ENCODE measurements around the gene KATNAL2.
"Not testable (repeated sequence)": the region's sequence is repeated elsewhere in the genome, so short reads cannot be mapped to it uniquely, and the experiment has no call there.

KATNAL2 gene

DNA sequence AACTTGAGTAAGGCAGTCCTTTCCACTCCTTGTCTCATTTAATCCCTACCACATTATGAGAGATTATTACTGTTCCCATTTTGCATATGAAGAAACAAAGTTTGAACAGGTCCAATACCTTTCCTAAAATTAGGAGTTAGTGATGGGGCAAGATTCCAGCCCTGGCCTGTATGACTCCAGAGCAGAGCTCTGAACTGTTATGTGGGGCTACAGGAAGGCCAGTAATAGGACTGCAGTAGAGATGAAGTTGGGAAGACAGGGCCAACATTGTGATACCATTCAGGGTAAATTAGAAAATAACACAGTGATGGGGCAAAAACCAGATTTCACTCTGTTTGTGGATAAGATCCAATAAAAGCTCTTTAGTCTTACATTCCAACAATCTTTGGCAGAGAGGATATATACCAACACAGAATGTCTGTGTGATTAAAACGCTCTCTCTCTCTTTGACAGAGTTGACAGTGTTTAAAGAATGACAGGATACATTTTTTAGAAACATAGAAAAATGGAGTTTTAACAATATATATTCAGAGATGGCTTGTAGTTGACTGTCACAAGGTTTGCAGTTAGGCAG, 22.7 kb downstream of the KATNAL2 start:
- DNase-seq = no peak

DNA sequence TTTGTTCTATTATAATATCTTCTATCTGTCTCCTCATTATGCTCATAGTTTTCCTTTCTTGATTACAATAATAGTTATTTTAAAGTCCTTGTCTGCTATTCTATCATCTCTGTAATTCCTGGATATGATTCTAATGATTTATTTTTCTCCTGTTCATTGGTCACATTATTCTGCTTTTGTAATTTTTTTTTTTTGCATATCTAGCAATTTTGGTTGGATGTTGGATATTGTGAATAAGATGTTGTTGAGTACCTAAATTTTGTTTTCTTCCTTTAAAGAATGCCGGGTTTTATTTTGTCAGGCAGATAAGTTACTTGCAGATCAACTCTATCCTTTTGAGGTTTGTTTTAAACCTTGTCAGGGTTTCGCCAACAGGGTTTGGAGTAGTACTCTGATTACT, 25.2 kb downstream of the KATNAL2 start:
- DNase-seq = no peak

DNA sequence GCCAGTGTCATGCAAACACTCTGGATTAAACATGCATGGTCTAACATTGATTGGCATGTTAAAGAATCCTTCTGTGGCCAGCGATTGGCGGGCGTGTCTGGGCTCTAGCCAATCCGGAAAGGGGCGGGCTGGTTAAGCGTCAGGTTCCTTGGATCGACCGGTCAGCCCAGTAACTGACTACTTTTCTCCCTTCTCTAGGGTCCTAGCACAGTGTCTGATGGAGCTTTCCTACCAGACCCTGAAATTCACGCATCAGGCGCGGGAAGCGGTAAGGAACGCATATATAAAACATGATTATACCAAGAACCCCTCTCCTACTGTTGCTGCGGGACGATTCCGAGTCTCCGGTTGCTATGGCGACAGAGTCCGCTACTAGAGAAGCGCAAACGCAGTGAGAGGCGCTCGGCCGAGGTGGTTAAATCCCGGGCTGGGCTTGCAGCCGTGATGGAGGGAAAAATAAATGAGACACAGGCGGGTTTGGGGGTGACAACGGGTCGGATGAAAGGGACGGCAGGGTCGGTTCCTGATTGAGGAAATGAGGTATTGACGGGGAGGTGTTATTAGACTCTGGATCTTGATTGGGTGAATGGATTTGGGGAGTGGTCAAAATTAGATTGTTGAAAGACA, 29.4 kb downstream of the KATNAL2 start:
- peak in 3 of 4 experiments; percentile 1 to 19 (median 6) for DNase-seq

DNA sequence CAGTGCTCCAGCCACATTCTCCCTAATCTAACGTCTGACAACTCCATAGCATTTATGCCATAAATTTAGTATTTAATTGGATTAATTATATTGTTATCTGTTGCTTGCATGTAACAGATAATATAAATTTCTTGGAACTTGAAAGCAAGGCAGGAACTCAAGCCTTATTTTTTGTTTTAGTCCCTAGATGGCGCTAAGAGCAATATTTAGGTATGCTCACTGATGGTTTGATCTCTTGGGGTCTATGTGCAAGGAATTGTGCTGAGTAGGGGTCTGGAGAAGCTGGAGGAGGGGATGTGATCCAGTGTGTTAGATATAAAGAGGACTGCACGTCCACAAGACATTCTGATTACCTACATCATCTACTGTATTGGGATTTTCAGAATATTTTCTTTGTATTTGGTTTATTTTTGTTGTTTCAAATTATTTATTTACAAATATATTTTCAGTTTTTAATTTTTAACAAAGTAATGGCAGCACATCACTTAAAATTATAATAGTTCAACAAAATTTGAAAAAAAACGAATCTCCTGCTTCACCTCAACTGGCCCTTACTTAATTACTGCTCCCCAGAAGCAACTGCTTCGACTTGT, 32.8 kb downstream of the KATNAL2 start:
- no peak for DNase-seq

DNA sequence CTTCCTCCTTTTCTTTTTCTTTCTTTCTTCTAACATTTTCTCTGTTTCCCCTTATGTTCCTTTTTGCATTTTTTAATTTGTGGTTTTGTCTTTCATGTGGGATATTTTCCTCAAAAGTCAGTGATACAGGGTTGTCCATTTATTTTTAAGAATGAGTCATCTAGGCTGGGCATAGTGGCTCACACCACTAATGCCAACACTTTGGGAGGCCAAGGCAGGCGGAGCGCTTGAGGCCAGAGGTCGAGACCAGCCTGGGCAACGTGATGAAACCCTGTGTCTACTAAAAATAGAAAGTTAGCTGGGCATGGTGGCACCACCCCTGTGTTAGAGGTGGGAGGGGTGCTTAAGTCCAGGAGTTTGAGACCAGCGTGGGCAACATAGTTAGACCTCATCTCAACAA, 35.8 kb downstream of the KATNAL2 start:
- no peak for DNase-seq

DNA sequence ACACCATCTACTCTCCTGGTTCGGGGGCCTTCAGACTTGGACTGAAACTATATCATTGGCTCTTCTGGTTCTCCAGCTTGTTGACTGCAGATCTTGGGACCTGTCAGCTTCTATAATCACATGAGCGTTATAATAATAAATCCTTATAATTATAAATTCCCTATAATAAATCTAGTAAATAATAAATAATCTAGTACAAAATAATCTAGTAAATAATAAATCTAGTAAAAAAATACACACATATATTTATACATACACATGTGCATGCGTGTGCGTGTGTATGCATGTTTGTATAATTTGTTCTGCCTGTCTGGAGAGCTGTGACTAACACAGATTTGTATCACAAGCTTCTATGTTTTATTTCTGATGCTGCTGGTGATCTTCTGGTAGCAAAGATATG, 40.8 kb downstream of the KATNAL2 start:
- no peak for DNase-seq

DNA sequence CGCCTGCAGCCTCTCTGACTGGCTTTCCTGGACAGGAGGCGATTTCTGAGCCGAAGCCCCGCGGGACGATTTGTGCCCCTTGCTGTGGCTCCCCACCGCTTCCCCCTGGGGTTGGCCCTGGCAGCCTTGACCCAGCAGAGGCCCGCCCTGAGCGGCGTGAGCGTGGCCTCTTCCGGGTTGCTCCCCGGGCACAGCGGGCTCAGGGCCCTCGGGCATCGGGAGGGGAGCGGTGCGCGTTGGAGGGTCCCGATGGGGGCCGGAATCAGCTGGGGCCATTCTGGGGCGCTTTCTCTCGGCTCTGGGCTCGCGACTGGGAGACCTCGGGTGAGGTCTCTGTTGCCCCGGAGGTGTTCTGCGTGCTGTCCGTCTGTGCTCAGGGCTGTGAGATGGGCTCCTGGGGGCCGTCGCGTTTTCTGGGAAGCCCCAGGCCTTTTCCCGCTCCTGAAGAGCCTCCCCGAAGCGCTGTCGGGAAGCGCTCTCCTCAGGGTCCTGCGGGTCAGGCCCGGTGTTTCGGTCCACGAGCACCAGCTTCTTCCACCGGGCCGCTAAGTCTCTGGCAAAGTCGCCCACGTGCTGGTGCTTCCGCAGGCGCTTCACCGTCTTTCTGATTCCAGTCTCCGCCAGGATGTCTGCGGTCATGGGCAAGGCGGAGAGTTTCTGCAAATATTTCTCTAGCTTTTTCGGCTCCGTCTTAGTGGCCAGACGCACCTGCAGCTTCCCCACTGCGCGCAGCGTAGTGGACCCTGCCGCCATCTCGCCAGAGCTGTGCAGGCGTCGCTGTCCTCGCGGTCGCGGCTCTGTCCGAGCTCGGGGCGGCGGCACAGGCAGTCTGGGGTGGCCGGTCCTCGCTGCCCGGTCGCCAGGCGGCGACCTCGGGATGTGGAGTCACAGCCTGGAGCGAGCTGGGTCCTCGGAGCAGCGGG, 46.5 kb downstream of the KATNAL2 start:
- DNase-seq = not testable (repeated sequence)

DNA sequence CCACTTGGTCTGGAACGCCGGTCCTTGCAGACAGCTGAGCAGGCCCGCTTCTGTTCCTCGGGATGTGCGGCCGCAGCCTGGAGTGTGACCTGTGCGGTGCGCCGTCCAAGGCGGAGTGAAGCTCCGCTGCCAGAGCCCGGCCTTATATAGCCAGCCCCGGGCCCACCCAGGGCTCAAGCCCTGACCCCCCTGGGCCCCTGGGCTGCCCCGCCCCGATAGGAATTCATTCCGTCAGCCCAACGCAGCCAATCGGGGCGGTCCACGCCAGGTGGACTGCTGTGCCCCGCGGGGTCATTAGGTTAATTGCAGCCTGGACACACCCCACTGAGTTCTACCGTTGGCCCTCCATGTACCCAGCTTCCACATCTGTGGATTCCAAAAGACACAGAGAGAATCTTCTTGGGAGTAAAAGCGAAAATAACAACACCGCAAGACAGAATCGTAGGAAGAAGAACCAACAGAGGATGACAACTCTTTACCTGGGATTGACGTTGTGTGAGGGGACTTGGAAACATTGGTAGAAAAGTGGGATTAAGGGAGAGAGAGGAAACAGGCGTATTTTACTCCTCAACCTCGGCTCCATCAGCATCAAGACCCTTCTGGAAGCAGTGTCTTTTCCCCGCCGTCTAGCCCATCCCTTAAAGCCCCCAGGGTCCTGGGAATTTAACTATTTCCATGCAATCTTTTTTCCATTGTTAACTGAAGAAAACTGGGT, 47.3 kb downstream of the KATNAL2 start:
- not testable (repeated sequence) for DNase-seq

DNA sequence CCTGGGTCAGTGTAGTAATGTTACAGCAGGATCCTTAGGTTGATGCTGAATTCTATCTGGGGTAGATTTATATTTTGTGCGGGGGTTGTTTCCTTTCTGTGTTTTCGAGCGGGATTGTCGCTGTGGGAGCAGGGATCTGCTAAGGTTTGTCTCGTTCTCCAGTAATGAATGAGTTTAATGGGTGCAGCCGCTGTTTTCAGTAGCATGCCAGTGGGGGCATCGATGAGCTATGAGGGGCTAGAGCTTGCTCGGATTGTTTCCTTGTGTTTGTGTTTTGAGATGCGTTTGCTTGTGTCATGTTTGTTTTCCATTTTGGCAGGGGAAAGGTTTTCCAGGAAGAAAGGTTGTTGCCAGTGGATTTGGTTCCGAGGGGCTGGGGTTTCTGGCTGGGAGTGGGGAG, 48.9 kb downstream of the KATNAL2 start:
- not testable (repeated sequence) for DNase-seq

DNA sequence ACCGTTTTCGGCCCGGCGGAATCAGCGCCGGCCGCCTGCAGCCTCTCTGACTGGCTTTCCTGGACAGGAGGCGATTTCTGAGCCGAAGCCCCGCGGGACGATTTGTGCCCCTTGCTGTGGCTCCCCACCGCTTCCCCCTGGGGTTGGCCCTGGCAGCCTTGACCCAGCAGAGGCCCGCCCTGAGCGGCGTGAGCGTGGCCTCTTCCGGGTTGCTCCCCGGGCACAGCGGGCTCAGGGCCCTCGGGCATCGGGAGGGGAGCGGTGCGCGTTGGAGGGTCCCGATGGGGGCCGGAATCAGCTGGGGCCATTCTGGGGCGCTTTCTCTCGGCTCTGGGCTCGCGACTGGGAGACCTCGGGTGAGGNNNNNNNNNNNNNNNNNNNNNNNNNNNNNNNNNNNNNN, 52.1 kb downstream of the KATNAL2 start:
- DNase-seq = not testable (repeated sequence)

DNA sequence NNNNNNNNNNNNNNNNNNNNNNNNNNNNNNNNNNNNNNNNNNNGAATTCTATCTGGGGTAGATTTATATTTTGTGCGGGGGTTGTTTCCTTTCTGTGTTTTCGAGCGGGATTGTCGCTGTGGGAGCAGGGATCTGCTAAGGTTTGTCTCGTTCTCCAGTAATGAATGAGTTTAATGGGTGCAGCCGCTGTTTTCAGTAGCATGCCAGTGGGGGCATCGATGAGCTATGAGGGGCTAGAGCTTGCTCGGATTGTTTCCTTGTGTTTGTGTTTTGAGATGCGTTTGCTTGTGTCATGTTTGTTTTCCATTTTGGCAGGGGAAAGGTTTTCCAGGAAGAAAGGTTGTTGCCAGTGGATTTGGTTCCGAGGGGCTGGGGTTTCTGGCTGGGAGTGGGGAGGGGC, 102.5 kb downstream of the KATNAL2 start:
- DNase-seq = not testable (repeated sequence)

DNA sequence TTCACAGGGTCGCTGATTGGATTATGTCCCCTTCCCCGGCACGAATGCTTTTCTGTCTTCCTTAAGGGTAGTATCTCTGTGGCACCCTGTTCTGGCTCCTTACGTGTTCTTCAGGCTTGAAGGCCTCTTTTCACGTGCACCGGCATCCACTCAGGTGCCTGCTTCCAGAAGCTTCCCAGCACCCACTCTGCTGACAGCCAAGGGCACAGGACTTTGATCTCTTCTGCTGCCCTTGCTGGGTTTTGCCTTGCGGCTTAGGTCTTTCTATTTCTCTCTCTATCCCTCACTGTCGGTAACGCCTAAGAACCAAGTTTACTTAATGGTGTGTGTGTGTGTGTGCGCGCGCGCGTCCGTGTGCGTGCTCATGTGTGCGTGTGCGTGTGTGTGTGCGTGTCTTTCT, 103.4 kb downstream of the KATNAL2 start:
- not testable (repeated sequence) for DNase-seq

DNA sequence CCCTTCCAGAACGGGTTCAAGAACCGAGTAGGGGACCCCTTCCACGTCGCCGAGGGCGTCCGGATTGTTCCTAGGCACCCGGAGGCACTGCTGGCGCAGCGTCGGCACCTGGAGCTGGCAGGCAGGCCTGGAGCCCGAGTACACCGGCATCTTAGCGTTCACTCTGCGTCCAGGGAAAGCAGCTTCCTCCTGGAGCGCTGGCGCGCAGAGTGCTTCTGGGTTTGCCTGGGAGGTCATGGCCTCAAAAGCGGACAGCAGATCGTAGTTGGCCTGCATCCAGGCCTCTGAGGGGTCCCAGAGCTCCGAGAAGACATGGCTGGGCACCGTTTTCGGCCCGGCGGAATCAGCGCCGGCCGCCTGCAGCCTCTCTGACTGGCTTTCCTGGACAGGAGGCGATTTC, 105.4 kb downstream of the KATNAL2 start:
- not testable (repeated sequence) for DNase-seq

DNA sequence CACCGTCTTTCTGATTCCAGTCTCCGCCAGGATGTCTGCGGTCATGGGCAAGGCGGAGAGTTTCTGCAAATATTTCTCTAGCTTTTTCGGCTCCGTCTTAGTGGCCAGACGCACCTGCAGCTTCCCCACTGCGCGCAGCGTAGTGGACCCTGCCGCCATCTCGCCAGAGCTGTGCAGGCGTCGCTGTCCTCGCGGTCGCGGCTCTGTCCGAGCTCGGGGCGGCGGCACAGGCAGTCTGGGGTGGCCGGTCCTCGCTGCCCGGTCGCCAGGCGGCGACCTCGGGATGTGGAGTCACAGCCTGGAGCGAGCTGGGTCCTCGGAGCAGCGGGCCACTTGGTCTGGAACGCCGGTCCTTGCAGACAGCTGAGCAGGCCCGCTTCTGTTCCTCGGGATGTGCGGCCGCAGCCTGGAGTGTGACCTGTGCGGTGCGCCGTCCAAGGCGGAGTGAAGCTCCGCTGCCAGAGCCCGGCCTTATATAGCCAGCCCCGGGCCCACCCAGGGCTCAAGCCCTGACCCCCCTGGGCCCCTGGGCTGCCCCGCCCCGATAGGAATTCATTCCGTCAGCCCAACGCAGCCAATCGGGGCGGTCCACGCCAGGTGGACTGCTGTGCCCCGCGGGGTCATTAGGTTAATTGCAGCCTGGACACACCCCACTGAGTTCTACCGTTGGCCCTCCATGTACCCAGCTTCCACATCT, 106.5 kb downstream of the KATNAL2 start:
- not testable (repeated sequence) for DNase-seq

DNA sequence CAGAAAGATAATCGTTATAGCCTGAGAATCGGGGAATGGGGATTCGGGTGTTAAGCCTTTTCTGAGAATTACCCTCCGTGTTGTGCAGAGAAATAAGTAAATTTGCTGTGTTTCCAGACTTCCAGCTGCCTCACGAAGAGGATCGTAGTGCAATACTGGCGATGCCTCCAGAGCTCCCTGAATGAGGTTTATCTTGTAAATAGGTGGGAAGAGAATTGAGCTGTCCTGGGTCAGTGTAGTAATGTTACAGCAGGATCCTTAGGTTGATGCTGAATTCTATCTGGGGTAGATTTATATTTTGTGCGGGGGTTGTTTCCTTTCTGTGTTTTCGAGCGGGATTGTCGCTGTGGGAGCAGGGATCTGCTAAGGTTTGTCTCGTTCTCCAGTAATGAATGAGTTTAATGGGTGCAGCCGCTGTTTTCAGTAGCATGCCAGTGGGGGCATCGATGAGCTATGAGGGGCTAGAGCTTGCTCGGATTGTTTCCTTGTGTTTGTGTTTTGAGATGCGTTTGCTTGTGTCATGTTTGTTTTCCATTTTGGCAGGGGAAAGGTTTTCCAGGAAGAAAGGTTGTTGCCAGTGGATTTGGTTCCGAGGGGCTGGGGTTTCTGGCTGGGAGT, 108.3 kb downstream of the KATNAL2 start:
- DNase-seq = not testable (repeated sequence)

DNA sequence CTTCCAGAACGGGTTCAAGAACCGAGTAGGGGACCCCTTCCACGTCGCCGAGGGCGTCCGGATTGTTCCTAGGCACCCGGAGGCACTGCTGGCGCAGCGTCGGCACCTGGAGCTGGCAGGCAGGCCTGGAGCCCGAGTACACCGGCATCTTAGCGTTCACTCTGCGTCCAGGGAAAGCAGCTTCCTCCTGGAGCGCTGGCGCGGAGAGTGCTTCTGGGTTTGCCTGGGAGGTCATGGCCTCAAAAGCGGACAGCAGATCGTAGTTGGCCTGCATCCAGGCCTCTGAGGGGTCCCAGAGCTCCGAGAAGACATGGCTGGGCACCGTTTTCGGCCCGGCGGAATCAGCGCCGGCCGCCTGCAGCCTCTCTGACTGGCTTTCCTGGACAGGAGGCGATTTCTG, 111.3 kb downstream of the KATNAL2 start:
- DNase-seq = not testable (repeated sequence)

DNA sequence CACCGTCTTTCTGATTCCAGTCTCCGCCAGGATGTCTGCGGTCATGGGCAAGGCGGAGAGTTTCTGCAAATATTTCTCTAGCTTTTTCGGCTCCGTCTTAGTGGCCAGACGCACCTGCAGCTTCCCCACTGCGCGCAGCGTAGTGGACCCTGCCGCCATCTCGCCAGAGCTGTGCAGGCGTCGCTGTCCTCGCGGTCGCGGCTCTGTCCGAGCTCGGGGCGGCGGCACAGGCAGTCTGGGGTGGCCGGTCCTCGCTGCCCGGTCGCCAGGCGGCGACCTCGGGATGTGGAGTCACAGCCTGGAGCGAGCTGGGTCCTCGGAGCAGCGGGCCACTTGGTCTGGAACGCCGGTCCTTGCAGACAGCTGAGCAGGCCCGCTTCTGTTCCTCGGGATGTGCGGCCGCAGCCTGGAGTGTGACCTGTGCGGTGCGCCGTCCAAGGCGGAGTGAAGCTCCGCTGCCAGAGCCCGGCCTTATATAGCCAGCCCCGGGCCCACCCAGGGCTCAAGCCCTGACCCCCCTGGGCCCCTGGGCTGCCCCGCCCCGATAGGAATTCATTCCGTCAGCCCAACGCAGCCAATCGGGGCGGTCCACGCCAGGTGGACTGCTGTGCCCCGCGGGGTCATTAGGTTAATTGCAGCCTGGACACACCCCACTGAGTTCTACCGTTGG, 112.4 kb downstream of the KATNAL2 start:
- not testable (repeated sequence) for DNase-seq

DNA sequence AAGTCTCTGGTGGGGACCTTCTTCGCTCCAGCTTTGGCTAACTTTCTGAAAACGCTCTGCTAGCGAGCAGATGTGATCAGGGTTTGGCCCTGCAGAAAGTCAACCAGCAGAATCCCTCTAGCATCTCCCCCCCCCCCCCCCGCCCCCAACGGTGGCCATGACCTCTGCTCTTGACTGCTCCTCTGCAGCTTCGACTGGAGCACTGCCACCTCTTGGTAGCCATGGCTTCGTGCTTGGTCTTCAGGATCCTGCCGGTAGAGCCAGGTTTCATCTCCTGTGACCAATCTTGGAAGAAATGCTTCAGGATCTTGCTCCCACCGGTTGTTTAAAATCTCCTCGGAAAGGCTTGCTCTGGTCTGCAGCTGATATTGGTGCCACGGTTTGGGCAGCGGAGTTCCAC, 113.5 kb downstream of the KATNAL2 start:
- not testable (repeated sequence) for DNase-seq

DNA sequence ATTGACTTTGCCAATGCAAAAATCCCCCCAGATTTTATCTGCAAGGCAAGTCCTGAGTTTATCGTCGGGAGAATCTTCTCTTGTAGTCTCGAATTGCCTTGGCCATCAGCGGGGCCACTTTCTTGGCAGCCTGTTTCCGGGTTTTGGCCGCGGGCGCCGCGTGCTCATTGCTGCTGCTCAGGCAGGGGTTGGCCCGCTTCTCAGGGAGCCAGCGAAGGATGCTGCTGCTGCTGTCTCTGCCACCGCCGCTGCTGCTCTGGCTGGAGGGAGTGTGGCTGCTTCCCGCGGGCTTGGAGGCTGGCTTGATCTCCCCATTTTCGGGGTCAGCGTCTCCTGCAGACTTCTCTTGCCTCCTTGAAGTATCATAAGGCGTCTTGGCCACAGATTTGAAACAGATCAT, 115.5 kb downstream of the KATNAL2 start:
- DNase-seq = no peak

DNA sequence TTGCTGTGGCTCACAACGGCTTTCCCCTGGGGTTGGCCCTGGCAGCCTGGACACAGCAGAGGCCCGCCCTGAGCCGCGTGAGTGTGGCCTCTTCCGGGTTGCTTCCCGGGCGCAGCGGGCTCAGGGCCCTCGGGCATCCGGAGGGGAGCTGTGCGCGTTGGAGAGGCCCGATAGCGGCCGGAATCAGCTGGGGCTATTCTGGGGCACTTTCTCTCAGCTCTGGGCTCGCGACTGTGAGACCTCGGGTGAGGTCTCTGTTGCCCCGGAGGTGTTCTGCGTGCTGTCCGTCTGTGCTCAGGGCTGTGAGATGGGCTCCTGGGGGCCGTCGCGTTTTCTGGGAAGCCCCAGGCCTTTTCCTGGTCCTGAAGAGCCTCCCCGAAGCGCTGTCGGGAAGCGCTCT, 117.2 kb downstream of the KATNAL2 start:
- DNase-seq = not testable (repeated sequence)

DNA sequence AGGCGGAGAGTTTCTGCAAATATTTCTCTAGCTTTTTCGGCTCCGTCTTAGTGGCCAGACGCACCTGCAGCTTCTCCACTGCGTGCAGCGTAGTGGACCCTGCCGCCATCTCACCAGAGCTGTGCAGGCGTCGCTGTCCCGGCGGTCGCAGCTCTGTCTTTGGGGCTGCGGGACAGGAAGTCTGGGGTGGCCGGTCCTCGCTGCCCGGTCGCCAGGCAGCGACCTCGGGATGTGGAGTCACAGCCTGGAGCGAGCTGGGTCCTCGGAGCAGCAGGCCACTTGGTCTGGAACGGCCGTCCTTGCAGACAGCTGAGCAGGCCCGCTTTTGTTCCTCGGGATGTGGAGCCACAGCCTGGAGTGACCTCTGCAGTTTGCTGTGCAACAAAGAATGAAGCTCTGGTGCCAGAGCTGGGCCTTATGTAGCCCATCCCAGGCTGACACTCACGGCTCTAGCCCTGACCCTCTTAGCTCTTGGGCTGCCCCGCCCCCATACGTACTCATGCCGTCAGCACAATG, 117.8 kb downstream of the KATNAL2 start, which contains the start of gene ELOA2:
TSS of gene ELOA2 (minus strand) at position 466 of the 516 bp plus-strand sequence. CDS start at position 109, 357 bp downstream.
- DNase-seq = no peak

Data from activated naive CD4-positive, alpha-beta T cell (primary cell).